Right hindlimb (tissue), 1 donor: ENCODE data around the gene TMEM117.
A peak's percentile ranks its signal among the peaks of the same experiment; 100 is the strongest.
"Not testable (repeated sequence)": the region's sequence is repeated elsewhere in the genome, so short reads cannot be mapped to it uniquely, and the experiment has no call there.

Source experiments
- DNase-seq: peaks from one replicate; pipeline ENCODE4 v3.0.0-alpha.2; 2018

TMEM117 gene

DNA sequence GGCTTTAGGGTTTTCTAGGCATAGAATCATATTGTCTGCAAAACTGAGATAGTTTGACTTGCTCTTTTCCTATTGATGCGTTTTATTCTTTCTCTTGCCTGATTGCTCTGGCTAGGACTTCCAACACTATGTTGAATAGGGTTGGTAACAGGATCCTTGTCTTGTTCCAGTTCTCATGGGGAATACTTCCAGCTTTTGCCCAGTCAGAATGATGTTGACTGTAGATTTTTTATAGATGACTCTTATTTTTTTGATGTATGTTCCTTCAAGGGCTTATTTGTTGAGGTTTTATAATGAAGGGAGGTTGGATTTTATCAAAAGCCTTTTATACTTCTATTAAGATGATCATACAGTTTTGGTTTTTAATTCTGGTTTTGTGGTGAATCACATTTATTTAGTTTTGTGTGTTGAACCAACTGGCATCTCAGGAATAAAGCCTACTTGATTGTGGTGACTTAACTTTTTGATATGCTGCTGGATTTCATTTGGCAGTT lies 478.2 kb downstream of the TMEM117 start:
- no peak for DNase-seq

DNA sequence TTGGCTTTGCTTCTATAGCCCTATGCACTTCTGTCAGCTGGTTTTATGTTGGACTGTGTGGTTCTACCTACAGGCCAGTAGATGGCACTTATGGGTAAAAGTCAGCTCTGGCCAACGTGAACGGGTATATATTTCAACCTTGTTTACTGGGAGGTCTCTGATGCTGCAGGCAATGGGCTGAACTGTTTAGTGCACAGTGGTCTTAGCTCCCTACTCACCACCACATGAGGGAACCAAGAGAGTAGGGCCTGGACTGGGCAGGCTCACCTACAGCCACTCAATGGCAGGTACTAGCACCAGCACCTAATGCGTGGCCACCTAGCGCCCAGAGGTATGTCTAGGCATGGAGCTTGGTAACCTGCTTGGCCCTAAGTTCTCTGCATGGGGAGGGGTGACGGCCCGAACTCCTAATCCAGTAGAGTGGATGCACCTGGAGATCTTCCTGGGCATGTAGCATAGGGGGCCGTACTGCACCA lies 481.8 kb downstream of the TMEM117 start:
- peak; percentile 14 for DNase-seq

GRCh38 chr12:44331269-44331668 lies 495.4 kb downstream of the TMEM117 start:
- DNase-seq: no peak

GRCh38 chr12:44334347-44334746 lies 498.5 kb downstream of the TMEM117 start:
- DNase-seq: no peak

DNA sequence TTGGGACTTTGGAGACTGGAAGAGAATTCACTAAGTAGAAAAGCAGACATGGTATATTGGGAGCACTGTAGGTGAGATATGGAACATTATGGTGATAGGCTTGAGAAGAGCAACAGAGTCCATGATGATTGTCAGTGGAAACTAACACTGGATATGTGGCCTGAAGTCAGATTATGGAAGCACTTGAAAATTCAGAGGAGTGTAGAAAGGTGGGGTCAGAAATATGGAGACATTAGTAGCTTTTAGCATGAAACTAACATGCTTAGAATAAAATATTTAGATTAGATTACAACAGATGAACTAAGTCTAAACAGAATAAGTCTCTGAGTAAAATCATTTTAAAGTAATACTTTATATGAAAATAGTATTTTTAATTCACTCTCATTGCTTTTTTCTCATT lies 499.1 kb downstream of the TMEM117 start:
- DNase-seq: no peak

DNA sequence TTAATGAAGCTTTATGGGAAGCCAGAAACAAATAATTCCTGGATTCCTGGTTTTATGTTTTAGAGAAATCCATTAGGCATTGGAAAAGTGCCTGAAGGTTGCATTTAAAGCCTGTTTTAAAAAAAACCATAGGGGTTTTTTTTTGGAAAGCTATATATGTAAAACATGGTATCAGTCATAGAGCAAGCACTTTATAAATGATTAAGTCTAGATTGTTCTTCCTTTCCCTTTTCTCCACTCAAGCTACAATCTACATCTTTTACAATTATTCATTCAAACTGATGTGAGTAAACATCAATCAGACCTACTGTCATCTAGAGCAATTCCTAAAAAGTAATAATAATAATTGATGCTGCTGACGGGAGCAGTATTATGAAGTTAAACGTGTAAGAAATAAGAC lies 500.7 kb downstream of the TMEM117 start:
- DNase-seq: no peak

GRCh38 chr12:44342371-44342770 lies 506.5 kb downstream of the TMEM117 start:
- DNase-seq: no peak

DNA sequence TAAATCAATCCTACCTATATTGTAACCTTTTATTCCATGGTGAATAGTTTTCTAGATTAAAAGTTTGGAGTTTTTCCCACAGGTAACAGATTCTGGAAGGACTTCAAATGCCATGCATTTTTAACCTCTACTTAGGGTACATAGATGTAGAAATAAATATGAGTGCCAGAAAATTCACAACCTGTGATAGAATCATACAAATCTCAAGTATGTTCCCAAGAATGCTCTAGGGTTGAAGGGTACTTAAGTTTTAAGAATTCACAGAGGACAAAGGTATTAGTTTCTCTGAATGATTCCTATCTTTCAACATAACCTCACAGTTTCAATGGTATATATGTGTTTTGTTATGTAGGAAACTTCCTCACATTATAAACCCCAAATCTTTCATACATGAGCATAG lies 511.3 kb downstream of the TMEM117 start:
- DNase-seq: no peak

DNA sequence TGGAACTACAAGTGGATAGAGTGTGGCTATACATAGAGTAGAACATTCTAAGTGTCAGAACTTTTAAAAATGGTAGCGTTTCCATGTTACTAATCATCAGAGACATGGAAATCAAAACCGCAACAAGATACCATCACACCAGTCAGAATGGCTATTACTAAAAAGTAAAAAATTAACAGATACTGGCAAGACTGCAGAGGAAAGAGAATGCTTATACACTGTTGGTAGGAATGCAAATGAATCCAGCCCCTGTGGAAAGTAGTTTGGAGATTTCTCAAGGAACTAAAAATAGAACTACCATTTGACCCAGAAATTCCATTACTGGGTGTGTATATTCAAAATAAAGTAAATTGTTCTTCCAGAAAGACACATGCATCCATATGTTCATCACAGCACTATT lies 521.6 kb downstream of the TMEM117 start:
- no peak for DNase-seq

GRCh38 chr12:44358636-44359035 lies 522.8 kb downstream of the TMEM117 start:
- DNase-seq: no peak

- no peak for DNase-seq
Observed at GRCh38 chr12:44362947-44363346, 527.1 kb downstream of the TMEM117 start.

DNA sequence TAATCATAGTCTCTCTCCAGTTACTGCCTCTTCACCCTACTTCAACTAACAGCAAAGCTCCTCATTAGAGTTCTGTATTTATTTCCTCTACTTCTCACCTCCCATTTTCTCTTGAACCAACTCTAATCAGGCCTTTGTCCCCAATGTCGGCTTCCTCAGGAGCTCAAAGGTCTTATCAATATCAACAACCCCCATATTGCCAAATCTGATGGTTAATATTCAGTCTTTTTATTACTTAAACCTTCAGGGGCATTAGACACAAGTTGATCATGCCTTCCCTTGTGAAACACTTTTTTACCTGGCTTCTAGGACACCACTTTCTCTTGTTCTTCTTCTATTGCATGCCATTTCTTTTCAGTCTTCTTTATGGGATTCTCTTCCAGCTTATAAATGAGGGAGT lies 531.3 kb downstream of the TMEM117 start:
- DNase-seq: no peak

DNA sequence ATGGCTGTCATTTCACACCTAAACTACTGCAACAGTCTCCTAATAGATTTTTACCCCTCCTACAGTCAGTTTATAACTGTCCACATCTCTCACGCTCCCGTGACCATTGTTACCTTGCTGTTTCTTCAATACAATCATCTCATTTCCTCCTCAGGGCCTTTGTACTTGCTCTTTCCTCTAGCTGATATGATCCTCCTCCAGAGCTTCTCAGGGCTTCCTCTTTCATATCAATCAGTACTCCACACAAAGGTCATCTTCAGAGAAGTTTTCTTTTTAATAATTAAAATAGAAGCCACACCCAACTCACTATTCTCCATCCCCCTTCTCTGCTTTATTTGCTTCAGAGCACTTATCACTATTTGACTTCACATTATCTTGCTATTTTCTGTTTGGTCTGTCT lies 532.0 kb downstream of the TMEM117 start:
- no peak for DNase-seq

GRCh38 chr12:44369998-44370397 lies 534.1 kb downstream of the TMEM117 start:
- DNase-seq: no peak

- no peak for DNase-seq
Observed at GRCh38 chr12:44370982-44371381, 535.1 kb downstream of the TMEM117 start.

- DNase-seq: no peak
Observed at GRCh38 chr12:44372259-44372658, 536.4 kb downstream of the TMEM117 start.

GRCh38 chr12:44375694-44376093 lies 539.8 kb downstream of the TMEM117 start:
- DNase-seq: no peak

- no peak for DNase-seq
Observed at GRCh38 chr12:44377443-44378187, 541.7 kb downstream of the TMEM117 start.

DNA sequence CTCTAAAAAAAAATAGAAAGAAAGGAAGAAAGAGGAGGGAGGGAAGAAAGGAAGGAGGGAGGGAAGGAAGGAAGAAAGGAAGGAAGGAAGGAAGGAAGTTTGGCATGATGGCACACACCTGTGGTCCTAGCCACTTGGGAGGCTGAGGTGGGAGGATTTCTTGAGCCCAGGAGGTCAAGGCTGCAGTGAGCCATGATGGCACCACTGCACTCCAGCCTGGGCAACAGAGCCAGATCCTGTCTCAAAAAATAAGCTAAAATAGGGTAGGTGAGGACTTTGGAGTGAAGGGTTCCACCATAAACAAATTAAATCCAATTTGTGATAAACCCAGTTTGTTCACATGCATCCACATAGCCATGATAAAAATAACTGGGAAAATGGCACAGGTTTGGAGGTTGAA lies 543.2 kb downstream of the TMEM117 start:
- not testable (repeated sequence) for DNase-seq

DNA sequence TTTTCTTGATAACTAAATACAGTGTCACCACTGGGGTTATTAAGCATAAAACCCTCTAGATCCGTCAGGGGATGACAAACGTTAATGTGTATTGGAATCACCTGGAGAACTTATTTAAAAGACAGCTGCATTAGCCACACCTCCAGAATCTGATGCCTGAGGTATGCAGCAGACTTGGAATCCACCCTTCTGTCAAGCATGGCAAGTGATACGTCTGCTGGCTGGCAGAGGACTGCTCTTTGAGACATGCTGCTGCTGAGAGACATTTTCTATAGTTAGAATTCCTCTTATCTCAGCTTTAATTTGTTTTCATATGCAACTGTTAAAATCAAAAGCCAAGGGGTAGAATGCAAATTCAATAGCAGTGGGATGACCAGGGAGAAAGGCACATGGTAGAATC lies 544.0 kb downstream of the TMEM117 start:
- DNase-seq: no peak

- DNase-seq: no peak
Observed at GRCh38 chr12:44380861-44381260, 545.0 kb downstream of the TMEM117 start.

- DNase-seq: no peak
Observed at GRCh38 chr12:44381341-44381740, 545.5 kb downstream of the TMEM117 start.

DNA sequence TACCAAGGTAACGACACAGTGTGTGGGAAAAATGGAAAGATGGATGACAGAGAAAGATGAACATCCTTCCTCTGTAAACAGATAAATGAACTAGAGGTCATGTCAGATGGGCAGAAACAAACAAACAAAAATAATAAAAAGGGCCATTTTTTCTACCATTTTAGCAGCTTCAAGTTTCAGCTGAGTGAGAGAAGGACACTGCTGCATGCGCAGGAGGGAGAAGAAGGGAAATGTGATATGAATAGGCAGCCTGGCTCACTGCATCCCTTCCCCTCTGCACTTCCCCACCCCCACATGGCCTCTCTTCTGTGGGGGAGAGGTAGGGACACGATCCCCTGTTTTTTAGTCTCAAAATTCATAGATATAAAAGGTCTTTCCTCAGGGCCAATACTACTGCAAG lies 548.3 kb downstream of the TMEM117 start:
- DNase-seq: no peak

DNA sequence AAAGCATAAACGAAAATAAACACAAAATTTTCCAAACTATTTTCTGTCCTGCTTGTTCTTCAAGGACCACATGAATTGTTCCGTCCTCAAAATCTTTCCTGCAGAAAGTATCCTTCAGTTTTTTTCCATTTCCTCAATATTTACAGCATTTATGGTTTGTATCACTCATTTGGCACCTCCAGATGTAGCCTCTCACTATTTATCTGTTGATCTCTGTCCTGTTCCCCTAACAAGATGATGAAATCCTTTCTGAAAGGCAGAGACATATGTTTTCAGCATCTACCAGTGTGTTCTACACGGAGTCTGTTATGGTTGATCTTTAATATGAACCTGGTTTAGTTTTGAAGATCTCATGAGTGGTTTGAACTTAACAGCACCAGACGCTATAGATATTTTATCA lies 550.1 kb downstream of the TMEM117 start:
- DNase-seq: no peak

DNA sequence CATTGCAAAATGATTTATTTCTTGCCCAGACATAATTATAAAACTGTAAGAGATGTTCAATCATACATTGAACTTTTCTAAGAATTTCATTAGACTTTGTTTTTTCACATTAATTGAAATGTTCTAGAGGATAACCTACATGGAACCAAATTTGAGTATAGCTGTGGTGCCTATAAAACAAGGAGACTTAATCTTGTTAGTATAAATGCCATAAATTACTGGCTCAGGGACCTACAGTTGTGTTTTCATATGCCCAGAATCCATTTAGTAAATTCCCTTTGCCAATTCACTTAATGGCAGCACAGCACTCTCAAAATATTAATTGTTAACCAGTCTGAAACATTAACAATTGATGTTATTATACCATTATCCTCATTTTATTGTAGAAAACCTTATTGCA lies 551.7 kb downstream of the TMEM117 start:
- DNase-seq: no peak
